HEK293 (cell line): ENCODE results near the gene SLC17A5.
"Not testable (repeated sequence)": the region's sequence is repeated elsewhere in the genome, so short reads cannot be mapped to it uniquely, and the experiment has no call there.

Experiments
- CTCF ChIA-PET: fragments of 350-600 bp; formaldehyde crosslinking; extraction: SDS; loops from one replicate; lab custom pipeline; 2021; ENCODE audit warnings: antibody characterized with exemption; lab: Yijun Ruan, JAX
- POLR2A ChIA-PET: fragments of 300-600 bp; formaldehyde crosslinking; extraction: SDS; loops from one replicate; lab custom pipeline; 2020; ENCODE audit warnings: antibody characterized with exemption, inconsistent platforms; lab: Yijun Ruan, JAX
- H3K27ac ChIP-seq: fragments of 200-500 bp; sonication (Bioruptor generic); 2 replicates; pipeline ENCODE4 v1.5.1; 2014; ENCODE audit warnings: low read depth, low read length, control low read depth, inconsistent platforms; ENCODE audit errors: extremely low read depth
- H3K36me3 ChIP-seq, 2 experiments: fragments of 200-500 bp in 1 of 2; sonication (Bioruptor generic) in 1 of 2; 1 replicate in 1 of 2; 2 replicates in 1 of 2; pipeline ENCODE4 v1.5.1; 2014 to 2017; ENCODE audit warnings: inconsistent platforms in 2 of 2, low read length in 2 of 2; ENCODE audit not compliant: control insufficient read depth in 2 of 2, insufficient read depth in 1 of 2
- H3K4me1 ChIP-seq: fragments of 200-500 bp; sonication (Bioruptor generic); 2 replicates; pipeline ENCODE4 v1.5.1; 2014; ENCODE audit warnings: mild to moderate bottlenecking, low read length, inconsistent platforms; ENCODE audit not compliant: control insufficient read depth, insufficient read depth
- H3K4me3 ChIP-seq: 2 replicates; pipeline ENCODE4 v1.5.1; 2011; ENCODE audit warnings: low read depth, mild to moderate bottlenecking, control low read depth, low read length, moderate library complexity
- H3K9me3 ChIP-seq: fragments of 200-500 bp; sonication (Bioruptor generic); 2 replicates; pipeline ENCODE4 v1.5.1; 2014; ENCODE audit warnings: low read depth, low read length, inconsistent platforms; ENCODE audit not compliant: control insufficient read depth, insufficient read depth
- AEBP2 ChIP-seq: fragments of 450-650 bp; formaldehyde crosslinking; IDR thresholded peaks from 2 replicates; pipeline ENCODE4 v1.5.1; 2016; ENCODE audit warnings: missing biosample characterization, missing genetic modification characterization, borderline replicate concordance
- PRDM2 ChIP-seq: fragments of 450-650 bp; formaldehyde crosslinking; IDR thresholded peaks from 2 replicates; pipeline ENCODE4 v1.5.1; 2016; ENCODE audit warnings: missing biosample characterization, missing genetic modification characterization, borderline replicate concordance
- ZBTB21 ChIP-seq: fragments of 450-650 bp; formaldehyde crosslinking; IDR thresholded peaks from 2 replicates; pipeline ENCODE4 v1.5.1; 2017; ENCODE audit warnings: missing biosample characterization, missing genetic modification characterization
- ZNF184 ChIP-seq: fragments of 450-650 bp; IDR thresholded peaks from 2 replicates; pipeline ENCODE4 v1.5.1; 2018; ENCODE audit warnings: missing biosample characterization, mild to moderate bottlenecking, missing genetic modification characterization
- ZNF2 ChIP-seq: fragments of 450-650 bp; formaldehyde crosslinking; IDR thresholded peaks from 2 replicates; pipeline ENCODE4 v1.5.1; 2016; ENCODE audit warnings: missing biosample characterization, missing genetic modification characterization
- ZNF202 ChIP-seq: fragments of 450-650 bp; formaldehyde crosslinking; IDR thresholded peaks from 2 replicates; pipeline ENCODE4 v1.5.1; 2016; ENCODE audit warnings: missing biosample characterization, missing genetic modification characterization, borderline replicate concordance
- ZNF266 ChIP-seq: fragments of 450-650 bp; formaldehyde crosslinking; IDR thresholded peaks from 2 replicates; pipeline ENCODE4 v1.5.1; 2016; ENCODE audit warnings: missing biosample characterization, missing genetic modification characterization, low read depth
- ZNF350 ChIP-seq: fragments of 450-650 bp; formaldehyde crosslinking; IDR thresholded peaks from 2 replicates; pipeline ENCODE4 v1.5.0; 2017; ENCODE audit warnings: missing biosample characterization, mild to moderate bottlenecking, missing genetic modification characterization
- ZNF362 ChIP-seq: fragments of 450-650 bp; formaldehyde crosslinking; IDR thresholded peaks from 2 replicates; pipeline ENCODE4 v1.5.1; 2016; ENCODE audit warnings: missing biosample characterization, missing genetic modification characterization
- ZNF394 ChIP-seq: fragments of 450-650 bp; formaldehyde crosslinking; IDR thresholded peaks from 2 replicates; pipeline ENCODE4 v1.5.1; 2016; ENCODE audit warnings: missing biosample characterization, missing genetic modification characterization, mild to moderate bottlenecking, moderate library complexity, borderline replicate concordance
- ZNF426 ChIP-seq: fragments of 450-650 bp; formaldehyde crosslinking; IDR thresholded peaks from 2 replicates; pipeline ENCODE4 v1.5.1; 2017; ENCODE audit warnings: missing biosample characterization, missing genetic modification characterization, mild to moderate bottlenecking, inconsistent platforms, moderate library complexity
- ZNF510 ChIP-seq: fragments of 450-650 bp; formaldehyde crosslinking; IDR thresholded peaks from 2 replicates; pipeline ENCODE4 v1.5.1; 2018; ENCODE audit warnings: mild to moderate bottlenecking, missing genetic modification characterization, missing biosample characterization; ENCODE audit not compliant: insufficient replicate concordance
- ZNF518A ChIP-seq: fragments of 450-650 bp; formaldehyde crosslinking; conservative IDR thresholded peaks from 2 replicates; pipeline ENCODE4 v1.5.1; 2016; ENCODE audit warnings: low read depth, missing biosample characterization, missing genetic modification characterization
- ZNF555 ChIP-seq: fragments of 450-650 bp; formaldehyde crosslinking; conservative IDR thresholded peaks from 2 replicates; pipeline ENCODE4 v1.5.1; 2017; ENCODE audit warnings: missing biosample characterization, mild to moderate bottlenecking, missing genetic modification characterization, inconsistent platforms
- ZNF560 ChIP-seq: fragments of 450-650 bp; formaldehyde crosslinking; IDR thresholded peaks from 2 replicates; pipeline ENCODE4 v1.5.1; 2017; ENCODE audit warnings: missing biosample characterization, missing genetic modification characterization, borderline replicate concordance
- ZNF580 ChIP-seq: fragments of 450-650 bp; formaldehyde crosslinking; IDR thresholded peaks from 2 replicates; pipeline ENCODE4 v1.5.1; 2016; ENCODE audit warnings: missing biosample characterization, missing genetic modification characterization
- ZNF747 ChIP-seq: fragments of 450-650 bp; formaldehyde crosslinking; IDR thresholded peaks from 2 replicates; pipeline ENCODE4 v1.5.1; 2016; ENCODE audit warnings: missing biosample characterization, missing genetic modification characterization
- ZNF768 ChIP-seq: fragments of 450-650 bp; formaldehyde crosslinking; IDR thresholded peaks from 2 replicates; pipeline ENCODE4 v1.5.1; 2018; ENCODE audit warnings: missing biosample characterization, mild to moderate bottlenecking, missing genetic modification characterization

The SLC17A5 gene

GRCh38 chr6:73630401-73630800, 23.4 kb downstream of the SLC17A5 start (continued):
- no peak for TF ChIP-seq PRDM2 (tag by site-specific recombination)
- no peak for TF ChIP-seq AEBP2 (tag by site-specific recombination)
- no peak for TF ChIP-seq ZNF2 (tag by site-specific recombination)
- TF ChIP-seq ZNF768 (tag by site-specific recombination), result no peak

- ChIA-PET POLR2A (no interaction called here), CTCF (interaction anchor here (1.3 to 3.1 kb wide), 2 partner anchors 13 to 14 kb away, joined by 3 to 15 read pairs; no protein-coding TSS in a partner anchor)
- no peaks in the 10 kb centered on the region for H3K4me1 ChIP-seq
These were observed 28.9 kb downstream of the SLC17A5 start for GRCh38 chr6:73624896-73625295.

GRCh38 chr6:73623480-73623879, 30.3 kb downstream of the SLC17A5 start:
- H3K4me3 ChIP-seq, H3K9me3 ChIP-seq, H3K4me1 ChIP-seq, H3K27ac ChIP-seq: not testable (repeated sequence)
- H3K36me3 ChIP-seq, result peaks cover 6 to 10% of the 10 kb centered on the region in 2 experiments; a peak in 2 of 3 replicates
- CTCF ChIA-PET, result interaction anchor here (3.1 kb wide), 1 partner anchor 13 kb away, joined by 15 read pairs; no protein-coding TSS in a partner anchor
- POLR2A ChIA-PET, result interaction anchor here (0.6 kb wide), 1 partner anchor 22 kb away, joined by 3 read pairs; no protein-coding TSS in a partner anchor
- TF ChIP-seq ZBTB21 (tag by site-specific recombination) (0 out of 2 replicates have a peak, but pooled peaks have one; percentile 13), ZNF202 (tag by site-specific recombination) (peak; percentile 49; the same call in 1 of the 2 replicates), ZNF580 (tag by site-specific recombination) (0 out of 2 replicates have a peak, but pooled peaks have one; percentile 14), ZNF510 (tag by site-specific recombination) (peak; percentile 70), ZNF560 (peak; percentile 78; the same call in 1 of the 2 replicates), ZNF518A (tag by site-specific recombination) (peak; percentile 83), ZNF266 (tag by site-specific recombination) (peak; percentile 51; the same call in 1 of the 2 replicates), ZNF555 (peak; percentile 70), ZNF426 (tag by site-specific recombination) (peak; percentile 80), ZNF394 (tag by site-specific recombination) (peak; percentile 91)

More at GRCh38 chr6:73624896-73625295, 28.9 kb downstream of the SLC17A5 start:
- no peak overlapping the region for H3K27ac ChIP-seq
- no peak for TF ChIP-seq ZNF747 (tag by site-specific recombination)
- TF ChIP-seq ZNF350, result no peak
- TF ChIP-seq ZNF362 (tag by site-specific recombination), result no peak
- no peak for TF ChIP-seq ZNF184 (tag by site-specific recombination)
- no peak overlapping the region for H3K4me3 ChIP-seq
- H3K36me3 ChIP-seq, result peaks cover 6% of the 10 kb centered on the region in 2 experiments; a peak in 2 of 3 replicates
- no peaks in the 10 kb centered on the region for H3K9me3 ChIP-seq
